SK-N-MC (cell line): ENCODE results near the gene CIITA.

Experiments
- EZH2 ChIP-seq: fragments of 200-600 bp; sonication (generic); IDR thresholded peaks from one replicate; pipeline ENCODE4 v1.6.1; 2017; ENCODE audit warnings: antibody characterized with exemption
- POLR2AphosphoS5 ChIP-seq: IDR thresholded peaks from 2 replicates; pipeline ENCODE4 v1.6.1; 2012; ENCODE audit warnings: mild to moderate bottlenecking, low read depth, low read length, borderline replicate concordance

GRCh38 chr16:10846213-10846998 is 30.6 kb upstream of the CIITA start:
- TF ChIP-seq POLR2AphosphoS5 (no peak), EZH2 (no peak)
